Liver (tissue), 3 donors: ENCODE data around the gene SCN1A.
A peak's percentile ranks its signal among the peaks of the same experiment; 100 is the strongest.

Experiments used
- EGR1 ChIP-seq, 2 donors: IDR thresholded peaks; 2 replicates each; pipeline ENCODE4 v1.6.1; 2016 to 2018; ENCODE audit warnings: antibody characterized with exemption in 2 of 2, low read depth in 2 of 2
- TAF1 ChIP-seq: conservative IDR thresholded peaks from 2 replicates; pipeline ENCODE4 v1.6.1; 2016; ENCODE audit warnings: antibody characterized with exemption, mild to moderate bottlenecking
- TF ChIP-seq, protein P1 (sequence below): fragments of 150-350 bp; IDR thresholded peaks from 2 replicates; pipeline ENCODE4 v1.5.1; 2017; ENCODE audit warnings: improper control_type of control experiment, low read depth, low read length; ENCODE audit not compliant: missing input control
- donor health status: healthy.
- donor health status: healthy.

DNA sequence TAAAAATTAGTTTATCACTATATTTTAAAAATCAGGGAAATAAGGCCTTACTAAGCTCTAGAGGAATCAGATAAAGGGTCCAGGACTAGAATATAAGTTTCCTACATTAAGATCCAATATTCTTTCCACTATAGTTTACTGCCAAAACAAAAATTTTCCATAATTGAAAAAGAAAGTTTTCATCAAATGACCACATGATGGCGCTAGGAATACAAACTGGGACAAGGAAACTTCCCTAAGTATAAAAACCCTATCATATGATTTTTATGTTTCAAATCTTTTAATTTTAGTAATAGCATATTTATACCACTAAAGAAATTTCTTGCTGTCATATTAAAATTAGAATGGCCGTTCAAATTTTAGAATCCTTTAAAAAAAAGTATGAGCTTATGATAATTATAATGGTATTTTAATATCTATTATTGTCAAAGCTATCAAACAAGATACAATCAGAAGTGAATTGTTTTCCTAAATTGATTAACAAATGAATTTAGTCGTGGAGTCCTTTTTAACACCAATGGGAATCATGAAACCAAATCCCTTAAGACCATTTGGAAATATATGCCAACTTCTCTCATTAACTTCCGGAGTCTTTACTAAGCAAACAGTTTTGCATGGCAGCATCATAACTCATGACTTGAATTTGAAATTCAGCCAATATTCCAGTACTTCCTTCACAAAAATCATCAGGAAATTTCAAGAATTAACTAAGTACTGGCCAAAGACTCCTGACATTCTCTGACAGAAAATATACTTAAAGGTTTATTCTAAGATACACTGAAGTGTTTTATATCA is 70.3 kb downstream of the SCN1A start:
- TF ChIP-seq, protein P1, sequence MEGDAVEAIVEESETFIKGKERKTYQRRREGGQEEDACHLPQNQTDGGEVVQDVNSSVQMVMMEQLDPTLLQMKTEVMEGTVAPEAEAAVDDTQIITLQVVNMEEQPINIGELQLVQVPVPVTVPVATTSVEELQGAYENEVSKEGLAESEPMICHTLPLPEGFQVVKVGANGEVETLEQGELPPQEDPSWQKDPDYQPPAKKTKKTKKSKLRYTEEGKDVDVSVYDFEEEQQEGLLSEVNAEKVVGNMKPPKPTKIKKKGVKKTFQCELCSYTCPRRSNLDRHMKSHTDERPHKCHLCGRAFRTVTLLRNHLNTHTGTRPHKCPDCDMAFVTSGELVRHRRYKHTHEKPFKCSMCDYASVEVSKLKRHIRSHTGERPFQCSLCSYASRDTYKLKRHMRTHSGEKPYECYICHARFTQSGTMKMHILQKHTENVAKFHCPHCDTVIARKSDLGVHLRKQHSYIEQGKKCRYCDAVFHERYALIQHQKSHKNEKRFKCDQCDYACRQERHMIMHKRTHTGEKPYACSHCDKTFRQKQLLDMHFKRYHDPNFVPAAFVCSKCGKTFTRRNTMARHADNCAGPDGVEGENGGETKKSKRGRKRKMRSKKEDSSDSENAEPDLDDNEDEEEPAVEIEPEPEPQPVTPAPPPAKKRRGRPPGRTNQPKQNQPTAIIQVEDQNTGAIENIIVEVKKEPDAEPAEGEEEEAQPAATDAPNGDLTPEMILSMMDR, result peak; percentile 20
- TF ChIP-seq TAF1 (no peak), EGR1 (IDR thresholded peaks at IDR 0.05; ENCODE audit: low read depth in 2 of 2) (no peak)
